K562 (cell line): ENCODE measurements around the gene SCRG1. TPM values are rescaled to one million over a fixed set of nuclear protein-coding genes. Genes with fewer than 3 reads are reported as not detected.
A peak's percentile ranks its signal among the peaks of the same experiment; 100 is the strongest.

ENCODE experiments used
- CREB1 ChIP-seq, 2 experiments: sonication (generic) in 1 of 2; formaldehyde crosslinking in 1 of 2; IDR thresholded peaks; 2 replicates each; pipeline versions ENCODE4 v1.6.1 to v1.8.0; 2012 to 2022; ENCODE audit warnings: inconsistent platforms in 1 of 2, mild to moderate bottlenecking in 1 of 2, missing genetic modification reagents in 1 of 2, moderate library complexity in 1 of 2
- CTCF ChIP-seq, 3 experiments: IDR thresholded peaks in 2 of 3; conservative IDR thresholded peaks in 1 of 3; 2 replicates each; pipeline ENCODE4 v1.5.1; 2011 to 2012; ENCODE audit warnings: low read length in 3 of 3, mild to moderate bottlenecking in 3 of 3, control low read depth in 2 of 3, improper control_type of control experiment in 1 of 3, inconsistent platforms in 1 of 3, low read depth in 1 of 3, mixed read lengths in 1 of 3, moderate library complexity in 1 of 3; ENCODE audit not compliant: insufficient read depth in 2 of 3
- DEAF1 ChIP-seq: fragments of 450-650 bp; formaldehyde crosslinking; IDR thresholded peaks from 2 replicates; pipeline ENCODE4 v1.4.0; 2020; ENCODE audit warnings: mild to moderate bottlenecking, moderate library complexity
- ELF2 ChIP-seq: fragments of 250-450 bp; sonication (Bioruptor Pico); IDR thresholded peaks from 2 replicates; pipeline ENCODE4 v1.5.0; 2021; ENCODE audit warnings: mild to moderate bottlenecking
- ETV6 ChIP-seq, 3 experiments: fragments of 150-350 bp in 1 of 3; sonication (generic) in 1 of 3; formaldehyde crosslinking in 1 of 3; IDR thresholded peaks; 2 replicates each; pipeline versions ENCODE4 v1.6.1 to v1.8.0; 2014 to 2022; ENCODE audit warnings: borderline replicate concordance in 2 of 3, low read depth in 2 of 3, antibody characterized with exemption in 1 of 3, low read length in 1 of 3, mild to moderate bottlenecking in 1 of 3, missing genetic modification reagents in 1 of 3
- FOXK2 ChIP-seq, 2 experiments: fragments of 450-650 bp; IDR thresholded peaks in 1 of 2; conservative IDR thresholded peaks in 1 of 2; 2 replicates each; pipeline ENCODE4 v1.6.1; 2016; ENCODE audit warnings: low read depth in 2 of 2, mild to moderate bottlenecking in 1 of 2
- LEF1 ChIP-seq: fragments of 450-650 bp; IDR thresholded peaks from 2 replicates; pipeline ENCODE4 v1.6.1; 2016; ENCODE audit warnings: mild to moderate bottlenecking
- PTTG1 ChIP-seq: fragments of 450-650 bp; IDR thresholded peaks from 2 replicates; pipeline ENCODE4 v1.6.1; 2016; ENCODE audit warnings: low read depth, mild to moderate bottlenecking, missing genetic modification characterization, missing compliant biosample characterization
- RFX5 ChIP-seq: IDR thresholded peaks from 2 replicates; pipeline ENCODE4 v1.6.1; 2011; ENCODE audit warnings: low read depth, mild to moderate bottlenecking, improper control_type of control experiment, low read length
- RREB1 ChIP-seq: fragments of 250-450 bp; sonication (Bioruptor Pico); IDR thresholded peaks from 2 replicates; pipeline ENCODE4 v1.4.0; 2020
- SNIP1 ChIP-seq: fragments of 450-650 bp; IDR thresholded peaks from 2 replicates; pipeline ENCODE4 v1.7.1; 2017; ENCODE audit warnings: low read depth, mild to moderate bottlenecking
- ZBTB7A ChIP-seq: IDR thresholded peaks from 2 replicates; pipeline ENCODE4 v1.6.1; 2011; ENCODE audit warnings: low read depth, mild to moderate bottlenecking, low read length, moderate library complexity, borderline replicate concordance; ENCODE audit not compliant: control insufficient read depth
- ZNF134 ChIP-seq: fragments of 250-450 bp; sonication (Bioruptor Pico); conservative IDR thresholded peaks from 2 replicates; pipeline ENCODE4 v1.4.0; 2020
- polyA plus RNA-seq, 8 experiments: library from polyadenylated mRNA; depleted of rRNA in 4 of 8; stranded (reverse) in 5 of 8; unstranded in 3 of 8; fragments of >200 nt; fragmentation: Nextera tagmentation in 2 of 8; fragmentation: Illumina TruSeq in 1 of 8; extraction: Ambion mirVana in 2 of 8; extraction: Trizol in 1 of 8; gene quantifications; 2 replicates each; pipeline versions ENCODE4 v1.2.1 to v1.2.3, GENCODE V29; 2011 to 2014; ENCODE audit warnings: inconsistent platforms in 1 of 8, missing spikeins in 1 of 8
- total RNA-seq, 7 experiments: library from RNA; depleted of rRNA in 6 of 7; stranded (reverse); fragments of >200 nt in 6 of 7; fragmentation: Illumina TruSeq in 2 of 7; extraction: Trizol in 2 of 7; gene quantifications; 2 replicates each; pipeline versions ENCODE4 v1.2.1 to v1.2.3, GENCODE V29; 2011 to 2021; ENCODE audit warnings: low replicate concordance in 1 of 7

SCRG1 gene
- total and polyA plus RNA-seq, 9 of the 15 experiments (the other 6 are each of a cell fraction or from before 2014, with no cell fraction given) = 0.01 TPM; not detected in 7

- TF ChIP-seq DEAF1 (CRISPR knock-in tag) (peak; percentile 45; the same call in 1 of the 2 replicates), ZBTB7A (no peak), RREB1 (no peak), FOXK2 (conservative IDR thresholded peaks at IDR 0.05 in 1 of 2, IDR thresholded peaks at IDR 0.05 in 1 of 2; ENCODE audit: low read depth in 2 of 2) (no peak), ZNF134 (no peak), RFX5 (no peak), ELF2 (CRISPR knock-in tag) (no peak), ETV6 (IDR thresholded peaks at IDR 0.05; ENCODE audit: borderline replicate concordance in 1 of 2, low read depth in 2 of 2, low read length in 1 of 2) (no peak), ETV6 (CRISPR knock-in tag; IDR thresholded peaks at IDR 0.05; ENCODE audit: borderline replicate concordance) (no peak), CREB1 (IDR thresholded peaks at IDR 0.05) (no peak), CREB1 (CRISPR knock-in tag; IDR thresholded peaks at IDR 0.05) (no peak), SNIP1 (no peak), LEF1 (no peak), CTCF (IDR thresholded peaks at IDR 0.05 in 2 of 3, conservative IDR thresholded peaks at IDR 0.05 in 1 of 3; ENCODE audit: insufficient read depth in 2 of 3, low read depth in 1 of 3, low read length in 3 of 3) (peak; percentile 26 to 64 (median 39); a peak in 4 of 6 replicates), PTTG1 (tag) (no peak)
These were observed 21.4 kb upstream of the SCRG1 start (continued) for GRCh38 chr4:173420324-173420752.
